ENCODE results near the gene BLOC1S2.
"Not testable (repeated sequence)": the region's sequence is repeated elsewhere in the genome, so short reads cannot be mapped to it uniquely, and the experiment has no call there.

The BLOC1S2 gene

GRCh38 chr10:100291356-100291755 is 4.9 kb upstream of the BLOC1S2 start:
- DNase-seq (ENCODE audit: low read depth): no peak

- DNase-seq (ENCODE audit: low read depth): no peak
Observed at GRCh38 chr10:100289641-100290040, 3.2 kb upstream of the BLOC1S2 start.

GRCh38 chr10:100288196-100288595 is 1.7 kb upstream of the BLOC1S2 start:
- DNase-seq (ENCODE audit: low read depth): no peak

GRCh38 chr10:100287756-100288155 is 1.3 kb upstream of the BLOC1S2 start:
- DNase-seq (ENCODE audit: low read depth): no peak

GRCh38 chr10:100285326-100285725 is 1.2 kb downstream of the BLOC1S2 start:
- not testable (repeated sequence) for DNase-seq (ENCODE audit: low read depth)

- DNase-seq (ENCODE audit: low read depth): no peak
Observed at GRCh38 chr10:100282907-100283306, 3.6 kb downstream of the BLOC1S2 start.

- DNase-seq (ENCODE audit: low read depth): not testable (repeated sequence)
Observed at GRCh38 chr10:100276971-100277370, 9.5 kb downstream of the BLOC1S2 start.

GRCh38 chr10:100267239-100268104 is 19.0 kb downstream of the BLOC1S2 start, which contains the start of gene CWF19L1:
CWF19L1 (minus strand) TSS chr10:100267638; CDS start chr10:100267593, 45 bp downstream.
- DNase-seq (ENCODE audit: low read depth): peak; percentile 59

GRCh38 chr10:100265821-100266485 is 20.5 kb downstream of the BLOC1S2 start:
- DNase-seq (ENCODE audit: low read depth): no peak

- DNase-seq (ENCODE audit: low read depth): no peak
Observed at GRCh38 chr10:100254191-100254590, 32.3 kb downstream of the BLOC1S2 start.

GRCh38 chr10:100253041-100253440 is 33.4 kb downstream of the BLOC1S2 start:
- DNase-seq (ENCODE audit: low read depth): no peak

- no peak for DNase-seq (ENCODE audit: low read depth)
Observed at GRCh38 chr10:100248820-100249219, 37.7 kb downstream of the BLOC1S2 start.

- DNase-seq (ENCODE audit: low read depth): no peak
Observed at GRCh38 chr10:100245484-100246220, 40.8 kb downstream of the BLOC1S2 start.

- no peak for DNase-seq (ENCODE audit: low read depth)
Observed at GRCh38 chr10:100239851-100240250, 46.6 kb downstream of the BLOC1S2 start.

GRCh38 chr10:100238429-100238828 is 48.1 kb downstream of the BLOC1S2 start:
- no peak for DNase-seq (ENCODE audit: low read depth)

GRCh38 chr10:100232101-100232500 is 54.4 kb downstream of the BLOC1S2 start:
- DNase-seq (ENCODE audit: low read depth): no peak

- no peak for DNase-seq (ENCODE audit: low read depth)
Observed at GRCh38 chr10:100229819-100230422, 56.6 kb downstream of the BLOC1S2 start.

GRCh38 chr10:100223879-100224278 is 62.6 kb downstream of the BLOC1S2 start:
- DNase-seq (ENCODE audit: low read depth): no peak
